Smooth muscle cell (in vitro differentiated cells): ENCODE data around the gene NXN. TPM values are rescaled to one million over a fixed set of nuclear protein-coding genes. Genes with fewer than 3 reads are reported as not detected.

Experiments used
- DNase-seq: peaks from one replicate; lab custom pipeline; 2025; ENCODE audit not compliant: unreplicated experiment; lab: John Stamatoyannopoulos, UW
- H2AFZ ChIP-seq: fragments of 200-600 bp; sonication (generic); 2 replicates; pipeline ENCODE4 v1.6.0; 2016; ENCODE audit warnings: antibody characterized with exemption, low read depth, mild to moderate bottlenecking
- H3F3A ChIP-seq: fragments of 200-600 bp; sonication (generic); 2 replicates; pipeline ENCODE4 v1.6.0; 2017; ENCODE audit warnings: antibody characterized with exemption, low read depth
- H3K27ac ChIP-seq: fragments of 200-600 bp; sonication (generic); 2 replicates; pipeline ENCODE4 v1.5.1; 2016; ENCODE audit warnings: low read depth, mild to moderate bottlenecking
- H3K27me3 ChIP-seq: fragments of 200-600 bp; sonication (generic); 2 replicates; pipeline ENCODE4 v1.6.1; 2016; ENCODE audit warnings: low read depth, mild to moderate bottlenecking
- H3K36me3 ChIP-seq: fragments of 200-600 bp; sonication (generic); 2 replicates; pipeline ENCODE4 v1.5.1; 2016; ENCODE audit warnings: low read depth
- H3K4me1 ChIP-seq: fragments of 200-600 bp; sonication (generic); 2 replicates; pipeline ENCODE4 v1.5.1; 2016; ENCODE audit warnings: low read depth
- H3K4me2 ChIP-seq: fragments of 200-600 bp; sonication (generic); 2 replicates; pipeline ENCODE4 v1.6.0; 2016; ENCODE audit warnings: mild to moderate bottlenecking
- H3K4me3 ChIP-seq: fragments of 200-600 bp; sonication (generic); 2 replicates; pipeline ENCODE4 v1.5.1; 2016; ENCODE audit warnings: mild to moderate bottlenecking
- H3K79me2 ChIP-seq: fragments of 200-600 bp; sonication (generic); 2 replicates; pipeline ENCODE4 v1.6.0; 2016; ENCODE audit warnings: low read depth, mild to moderate bottlenecking
- H3K9ac ChIP-seq: fragments of 200-600 bp; sonication (generic); 2 replicates; pipeline ENCODE4 v1.6.0; 2016; ENCODE audit warnings: low read depth
- H3K9me3 ChIP-seq: fragments of 200-600 bp; sonication (generic); replicated peaks from 2 replicates; pipeline ENCODE4 v1.5.1; 2016; ENCODE audit warnings: low read depth
- H4K20me1 ChIP-seq: fragments of 200-600 bp; sonication (generic); 2 replicates; pipeline ENCODE4 v1.6.0; 2016; ENCODE audit warnings: low read depth
- WGBS: methylation state at CpG from one replicate; pipeline ENCODE4 v1.1.7; 2016; ENCODE audit warnings: low lambda C conversion rate; 5-methylcytosine and 5-hydroxymethylcytosine counted together
- polyA plus RNA-seq: library from polyadenylated mRNA; unstranded; fragments of >200 nt; fragmentation: Nextera tagmentation; extraction: Ambion mirVana; gene quantifications from 2 replicates; pipeline ENCODE4 v1.2.1, GENCODE V29; 2016
- total RNA-seq: library from RNA; depleted of rRNA; stranded (reverse); fragments of >200 nt; gene quantifications from 2 replicates; pipeline ENCODE4 v1.2.3, GENCODE V29; 2014
- TF ChIP-seq, protein P1 (sequence below): fragments of 200-600 bp; sonication (generic); IDR thresholded peaks from 2 replicates; pipeline ENCODE4 v1.5.1; 2017; ENCODE audit warnings: borderline replicate concordance, mild to moderate bottlenecking, antibody characterized with exemption; ENCODE audit not compliant: insufficient read depth, poor library complexity, severe bottlenecking

The NXN gene
- total and polyA plus RNA-seq, 2 experiments from 2014 or later, result 58.3 to 78.6 TPM

DNA sequence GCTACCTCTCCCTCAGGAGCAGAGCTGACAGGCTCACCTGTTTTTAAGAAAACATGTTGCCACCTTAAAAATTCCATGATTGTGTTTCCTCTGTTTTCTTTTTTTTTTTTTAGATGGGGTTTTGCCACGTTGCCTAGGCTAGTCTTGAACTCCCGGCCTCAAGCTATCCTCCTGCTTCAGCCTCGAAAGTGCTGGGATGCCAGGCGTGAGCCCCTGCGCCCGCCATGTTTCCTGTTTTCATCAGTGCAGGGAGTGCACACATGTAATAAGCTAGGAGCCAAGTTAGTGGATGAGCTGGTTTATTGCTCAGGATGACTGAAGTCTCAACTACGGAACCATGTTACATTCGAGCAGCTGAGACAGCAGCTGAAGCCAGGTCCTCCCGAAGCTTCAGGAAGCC, 183.9 kb downstream of the NXN start:
- 88% methylated on average over 9 of the region's 9 CpGs for WGBS
- DNase-seq, result no peak
- no peaks in the 10 kb centered on the region for H3K9me3 ChIP-seq
- peaks cover 4% of the 10 kb centered on the region for H3K4me1 ChIP-seq
- TF ChIP-seq, protein P1, sequence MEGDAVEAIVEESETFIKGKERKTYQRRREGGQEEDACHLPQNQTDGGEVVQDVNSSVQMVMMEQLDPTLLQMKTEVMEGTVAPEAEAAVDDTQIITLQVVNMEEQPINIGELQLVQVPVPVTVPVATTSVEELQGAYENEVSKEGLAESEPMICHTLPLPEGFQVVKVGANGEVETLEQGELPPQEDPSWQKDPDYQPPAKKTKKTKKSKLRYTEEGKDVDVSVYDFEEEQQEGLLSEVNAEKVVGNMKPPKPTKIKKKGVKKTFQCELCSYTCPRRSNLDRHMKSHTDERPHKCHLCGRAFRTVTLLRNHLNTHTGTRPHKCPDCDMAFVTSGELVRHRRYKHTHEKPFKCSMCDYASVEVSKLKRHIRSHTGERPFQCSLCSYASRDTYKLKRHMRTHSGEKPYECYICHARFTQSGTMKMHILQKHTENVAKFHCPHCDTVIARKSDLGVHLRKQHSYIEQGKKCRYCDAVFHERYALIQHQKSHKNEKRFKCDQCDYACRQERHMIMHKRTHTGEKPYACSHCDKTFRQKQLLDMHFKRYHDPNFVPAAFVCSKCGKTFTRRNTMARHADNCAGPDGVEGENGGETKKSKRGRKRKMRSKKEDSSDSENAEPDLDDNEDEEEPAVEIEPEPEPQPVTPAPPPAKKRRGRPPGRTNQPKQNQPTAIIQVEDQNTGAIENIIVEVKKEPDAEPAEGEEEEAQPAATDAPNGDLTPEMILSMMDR, result no peak
- H3K36me3 ChIP-seq, result no peaks in the 10 kb centered on the region
- no peaks in the 10 kb centered on the region for H3K79me2 ChIP-seq
- no peak overlapping the region for H3K9ac ChIP-seq
- peaks cover 13% of the 10 kb centered on the region for H3F3A ChIP-seq
- no peak overlapping the region for H2AFZ ChIP-seq
- no peaks in the 10 kb centered on the region for H3K27me3 ChIP-seq
- H3K27ac ChIP-seq, result no peak overlapping the region
- H3K4me3 ChIP-seq, result no peak overlapping the region
- H3K4me2 ChIP-seq, result no peak overlapping the region
- peaks cover 13% of the 10 kb centered on the region for H4K20me1 ChIP-seq

DNA sequence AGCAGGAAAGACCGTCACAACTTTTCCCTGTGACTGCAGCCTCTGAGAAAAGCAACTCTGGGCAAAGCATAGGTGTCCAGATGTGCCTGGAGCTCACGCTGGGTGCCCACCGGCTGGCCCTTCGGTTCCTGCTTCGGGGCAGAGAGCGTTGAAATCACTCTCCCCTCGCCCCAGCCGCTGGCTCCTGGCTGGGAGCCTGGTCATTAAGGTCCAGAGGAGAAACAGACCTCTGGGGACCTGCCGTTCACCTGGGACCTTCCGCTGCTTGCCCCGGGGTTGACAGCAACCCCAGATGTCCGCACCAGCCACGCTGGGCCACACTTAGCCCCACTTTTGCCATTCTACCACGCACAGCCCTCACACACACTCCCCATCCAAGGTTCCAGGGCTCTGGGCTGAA, 184.3 kb downstream of the NXN start:
- no peaks in the 10 kb centered on the region for H3K9me3 ChIP-seq
- no peak overlapping the region for H3K4me2 ChIP-seq
- 88% methylated on average over 14 of the region's 14 CpGs for WGBS
- H2AFZ ChIP-seq, result no peak overlapping the region
- no peak overlapping the region for H3K27ac ChIP-seq
- no peaks in the 10 kb centered on the region for H3K79me2 ChIP-seq
- H3K27me3 ChIP-seq, result no peaks in the 10 kb centered on the region
- TF ChIP-seq, protein P1, result no peak
- no peak overlapping the region for H3K9ac ChIP-seq
- DNase-seq, result no peak
- no peaks in the 10 kb centered on the region for H3K36me3 ChIP-seq
- H3F3A ChIP-seq, result peaks cover 13% of the 10 kb centered on the region
- peaks cover 4% of the 10 kb centered on the region for H3K4me1 ChIP-seq
- no peak overlapping the region for H3K4me3 ChIP-seq
- peaks cover 9% of the 10 kb centered on the region for H4K20me1 ChIP-seq

DNA sequence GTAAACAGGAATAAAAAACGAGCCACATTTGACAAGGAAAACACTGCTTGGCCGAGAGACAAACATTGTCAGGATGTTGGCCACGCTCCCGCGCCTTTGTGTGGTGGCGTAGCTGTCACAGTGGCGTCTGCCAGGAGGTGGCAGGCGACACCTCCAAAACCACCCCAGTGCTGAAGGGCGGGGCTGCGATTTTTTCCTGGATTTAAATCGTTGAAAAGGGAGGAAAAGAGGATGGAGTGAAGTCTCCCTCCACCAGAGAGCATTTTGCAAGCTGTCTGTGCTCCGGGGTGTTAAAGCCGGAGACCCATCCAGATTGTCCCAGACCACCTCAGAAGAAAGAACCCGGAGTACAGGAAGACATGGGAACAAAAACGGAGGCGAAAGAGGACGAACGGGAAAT, 184.7 kb downstream of the NXN start:
- H3K4me1 ChIP-seq, result peaks cover 4% of the 10 kb centered on the region
- no peak overlapping the region for H2AFZ ChIP-seq

DNA sequence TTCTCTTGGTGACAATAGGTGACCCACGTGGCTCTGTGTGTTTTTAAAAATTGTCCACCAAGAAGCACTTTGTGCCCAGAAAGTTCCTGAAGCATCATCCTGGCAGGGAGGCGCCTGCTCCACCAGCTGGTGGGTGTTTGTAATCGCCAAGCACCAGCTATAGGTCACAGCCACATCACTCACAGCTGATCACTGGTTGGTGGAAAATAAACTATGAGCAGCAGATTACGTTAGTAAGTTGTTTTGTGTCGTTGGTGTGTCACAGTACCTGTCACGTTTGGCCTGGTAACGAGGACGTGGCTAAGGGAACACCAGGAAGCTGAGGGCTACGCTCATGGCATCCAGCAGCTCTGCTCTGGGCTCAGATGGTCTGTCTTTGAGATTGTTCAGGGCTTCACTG, 187.3 kb downstream of the NXN start:
- H3K4me2 ChIP-seq, result no peak overlapping the region
- H3K9me3 ChIP-seq, result no peaks in the 10 kb centered on the region
- TF ChIP-seq, protein P1, result no peak
- 84% methylated on average over 9 of the region's 9 CpGs for WGBS
- no peak overlapping the region for H3K4me3 ChIP-seq
- H3K27ac ChIP-seq, result peak overlapping the region; percentile 23
- no peaks in the 10 kb centered on the region for H3K27me3 ChIP-seq
- peaks cover 3% of the 10 kb centered on the region for H3K79me2 ChIP-seq
- peaks cover 13% of the 10 kb centered on the region for H3F3A ChIP-seq
- H3K4me1 ChIP-seq, result peaks cover 4% of the 10 kb centered on the region
- DNase-seq, result no peak
- H4K20me1 ChIP-seq, result peaks cover 8% of the 10 kb centered on the region
- no peak overlapping the region for H2AFZ ChIP-seq
- no peaks in the 10 kb centered on the region for H3K36me3 ChIP-seq
- H3K9ac ChIP-seq, result no peak overlapping the region

More for the DNA sequence above, 184.7 kb downstream of the NXN start:
- Histone ChIP-seq H3F3A (peaks cover 13% of the 10 kb centered on the region), H3K4me3 (no peak overlapping the region), H3K9ac (no peak overlapping the region), H4K20me1 (peaks cover 8% of the 10 kb centered on the region), H3K36me3 (no peaks in the 10 kb centered on the region), H3K79me2 (no peaks in the 10 kb centered on the region), H3K4me2 (no peak overlapping the region), H3K27me3 (no peaks in the 10 kb centered on the region), H3K27ac (no peak overlapping the region), H3K9me3 (no peaks in the 10 kb centered on the region)
- TF ChIP-seq, protein P1, result peak; percentile 78
- peak; percentile 13 for DNase-seq
- 40% methylated on average over 18 of the region's 18 CpGs for WGBS
